Choroid plexus epithelial cell (primary cell): ENCODE measurements around the gene NKAIN4.
A peak's percentile ranks its signal among the peaks of the same experiment; 100 is the strongest.
"Not testable (repeated sequence)": the region's sequence is repeated elsewhere in the genome, so short reads cannot be mapped to it uniquely, and the experiment has no call there.

Experiments
- DNase-seq: peaks from one replicate; pipeline ENCODE4 v3.0.0-alpha.2; 2010; ENCODE audit warnings: low read depth
- H3K4me3 ChIP-seq: 2 replicates; pipeline ENCODE4 v1.5.1; 2011; ENCODE audit warnings: low read depth, mild to moderate bottlenecking, control low read depth, low read length, moderate library complexity
- TF ChIP-seq, protein P1 (sequence below): conservative IDR thresholded peaks from 2 replicates; pipeline ENCODE4 v1.5.1; 2011; ENCODE audit warnings: low read depth, mild to moderate bottlenecking, control low read depth, inconsistent platforms, low read length, moderate library complexity

Gene NKAIN4

DNA sequence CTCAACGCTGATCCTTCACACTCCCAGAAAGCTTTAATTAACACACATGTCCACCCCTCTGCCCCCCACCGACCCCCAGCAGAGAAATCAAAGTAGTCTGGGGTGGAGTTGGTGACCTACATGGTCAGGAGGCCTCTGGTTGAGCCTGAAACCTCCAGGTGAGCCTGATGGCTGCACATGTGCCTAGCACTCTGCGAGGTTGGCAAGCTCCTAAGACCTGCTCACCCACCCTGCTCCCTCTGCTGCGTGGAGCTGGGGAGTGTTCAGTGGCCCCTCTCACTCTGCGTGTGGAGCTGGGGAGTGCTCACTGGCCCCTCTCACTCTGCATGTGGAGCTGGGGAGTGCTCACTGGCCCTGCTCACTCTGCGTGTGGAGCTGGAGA lies 30.4 kb downstream of the NKAIN4 start:
- DNase-seq = no peak
- TF ChIP-seq, protein P1, sequence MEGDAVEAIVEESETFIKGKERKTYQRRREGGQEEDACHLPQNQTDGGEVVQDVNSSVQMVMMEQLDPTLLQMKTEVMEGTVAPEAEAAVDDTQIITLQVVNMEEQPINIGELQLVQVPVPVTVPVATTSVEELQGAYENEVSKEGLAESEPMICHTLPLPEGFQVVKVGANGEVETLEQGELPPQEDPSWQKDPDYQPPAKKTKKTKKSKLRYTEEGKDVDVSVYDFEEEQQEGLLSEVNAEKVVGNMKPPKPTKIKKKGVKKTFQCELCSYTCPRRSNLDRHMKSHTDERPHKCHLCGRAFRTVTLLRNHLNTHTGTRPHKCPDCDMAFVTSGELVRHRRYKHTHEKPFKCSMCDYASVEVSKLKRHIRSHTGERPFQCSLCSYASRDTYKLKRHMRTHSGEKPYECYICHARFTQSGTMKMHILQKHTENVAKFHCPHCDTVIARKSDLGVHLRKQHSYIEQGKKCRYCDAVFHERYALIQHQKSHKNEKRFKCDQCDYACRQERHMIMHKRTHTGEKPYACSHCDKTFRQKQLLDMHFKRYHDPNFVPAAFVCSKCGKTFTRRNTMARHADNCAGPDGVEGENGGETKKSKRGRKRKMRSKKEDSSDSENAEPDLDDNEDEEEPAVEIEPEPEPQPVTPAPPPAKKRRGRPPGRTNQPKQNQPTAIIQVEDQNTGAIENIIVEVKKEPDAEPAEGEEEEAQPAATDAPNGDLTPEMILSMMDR = no peak
- H3K4me3 ChIP-seq = no peak overlapping the region

DNA sequence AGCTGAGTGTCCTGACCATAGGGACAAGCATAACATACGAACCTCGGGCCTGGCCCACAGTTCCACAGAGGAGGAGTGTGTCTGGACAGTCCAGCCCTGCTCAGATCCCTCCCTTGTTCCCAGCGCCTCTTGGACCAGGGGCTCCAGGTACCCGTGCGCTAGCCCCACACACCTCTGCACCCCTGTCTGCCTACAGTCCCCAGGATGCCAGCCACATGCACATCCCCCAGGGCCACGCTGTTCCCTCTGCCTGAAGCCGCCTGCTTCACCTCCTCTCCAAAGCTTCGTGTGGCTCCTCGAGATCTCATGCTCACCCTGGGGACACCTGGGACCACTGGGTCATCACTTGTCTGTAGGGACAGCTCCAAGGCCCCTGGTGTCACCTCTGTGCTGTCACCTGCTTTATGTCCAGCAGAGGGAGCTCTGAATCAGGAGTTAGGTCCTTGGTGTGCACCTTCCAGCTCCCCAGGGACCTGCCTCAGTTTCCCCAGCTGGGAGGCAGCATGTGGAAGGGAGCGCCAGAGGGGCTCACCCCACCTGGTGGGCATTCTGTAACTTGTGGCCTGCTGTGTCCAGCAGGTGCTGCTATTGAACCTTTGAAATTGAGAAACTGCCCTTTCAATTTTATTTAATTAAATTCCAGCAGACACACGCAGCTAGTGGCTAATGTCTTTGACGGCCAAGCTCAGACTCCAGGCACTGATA lies 31.0 kb downstream of the NKAIN4 start:
- peak; percentile 50 for DNase-seq
- no peak overlapping the region for H3K4me3 ChIP-seq
- TF ChIP-seq, protein P1 = peak; percentile 86

DNA sequence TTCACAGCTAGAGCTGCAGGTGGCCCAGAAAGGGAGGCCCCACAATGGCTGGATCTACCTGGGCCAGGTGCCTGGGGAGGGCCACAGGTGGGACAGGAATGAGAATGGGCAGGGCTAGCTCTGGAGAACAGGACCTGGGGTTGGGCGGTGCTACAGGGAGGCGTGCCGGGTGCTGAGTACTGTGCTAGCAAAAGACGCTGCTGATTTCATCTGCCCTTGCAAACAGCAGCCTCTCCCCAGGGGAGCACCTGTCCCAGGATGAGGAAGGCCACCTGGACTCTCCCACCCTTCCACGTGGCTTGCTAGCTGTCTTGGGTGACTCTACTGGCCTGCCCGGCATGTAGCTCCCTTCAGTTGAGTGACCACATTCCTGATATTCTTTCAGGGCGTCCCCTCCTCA lies 31.7 kb downstream of the NKAIN4 start:
- H3K4me3 ChIP-seq = no peak overlapping the region
- TF ChIP-seq, protein P1 = no peak
- DNase-seq = no peak

DNA sequence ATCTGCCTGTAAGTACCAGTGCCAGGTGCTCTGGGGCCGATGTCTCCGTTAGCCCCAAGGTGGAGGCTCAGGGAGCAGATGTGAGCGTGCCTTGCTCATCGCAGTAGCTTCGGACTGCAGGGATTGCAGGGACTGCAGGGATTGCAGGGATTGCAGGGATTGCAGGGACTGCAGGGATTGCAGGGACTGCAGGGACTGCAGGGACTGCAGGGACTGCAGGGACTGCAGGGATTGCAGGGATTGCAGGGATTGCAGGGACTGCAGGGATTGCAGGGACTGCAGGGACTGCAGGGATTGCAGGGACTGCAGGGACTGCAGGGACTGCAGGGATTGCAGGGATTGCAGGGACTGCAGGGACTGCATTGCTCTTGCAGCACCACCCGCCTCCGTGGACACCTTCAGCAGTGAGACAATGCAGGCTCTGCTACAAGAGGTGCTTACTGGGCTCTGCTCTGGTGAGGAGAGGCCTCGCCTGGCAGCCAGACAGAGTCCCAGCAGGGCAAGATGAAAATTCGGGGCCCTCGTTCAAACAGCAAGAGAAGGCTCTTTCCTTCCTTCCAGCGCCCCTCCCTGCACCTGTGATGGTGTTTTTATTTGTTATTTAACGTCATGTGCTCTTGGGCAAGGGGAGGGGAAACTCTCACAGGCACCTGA lies 32.7 kb downstream of the NKAIN4 start:
- not testable (repeated sequence) for H3K4me3 ChIP-seq, DNase-seq

DNA sequence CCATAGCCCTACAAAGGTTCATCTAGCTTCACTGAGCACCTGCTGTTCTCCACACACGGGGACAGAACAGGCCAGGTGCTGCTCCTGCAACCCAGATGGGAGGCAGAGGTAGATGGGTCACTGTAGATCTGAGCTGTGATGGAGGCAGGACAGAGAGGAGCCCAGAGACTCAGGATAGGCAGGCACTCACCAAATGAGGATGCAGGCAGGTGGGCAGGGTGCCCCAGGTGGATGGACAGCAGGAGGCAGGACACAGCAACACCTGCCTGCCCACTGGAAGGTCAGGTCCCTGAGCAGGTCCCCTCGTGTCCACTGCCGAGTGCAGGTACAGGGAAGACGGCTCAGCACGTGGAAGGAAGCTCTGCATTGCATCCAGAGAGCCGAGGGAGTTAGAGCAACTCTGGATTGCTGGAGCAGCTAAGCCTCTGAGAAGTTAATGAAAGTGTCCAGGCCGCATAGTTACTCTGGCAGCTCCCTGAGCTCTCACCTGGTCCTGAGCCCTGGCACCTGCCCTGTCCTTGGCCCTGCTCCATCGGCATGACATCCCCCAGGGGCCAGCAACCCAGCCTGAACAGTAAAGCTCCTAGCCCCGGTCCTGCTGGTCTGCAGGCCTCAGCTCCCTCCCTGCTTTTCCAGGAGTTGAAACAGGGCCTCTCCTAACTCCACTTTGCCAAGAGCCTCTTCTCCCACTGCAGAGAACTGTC lies 33.4 kb downstream of the NKAIN4 start:
- TF ChIP-seq, protein P1 = no peak
- DNase-seq = no peak
- H3K4me3 ChIP-seq = no peak overlapping the region

DNA sequence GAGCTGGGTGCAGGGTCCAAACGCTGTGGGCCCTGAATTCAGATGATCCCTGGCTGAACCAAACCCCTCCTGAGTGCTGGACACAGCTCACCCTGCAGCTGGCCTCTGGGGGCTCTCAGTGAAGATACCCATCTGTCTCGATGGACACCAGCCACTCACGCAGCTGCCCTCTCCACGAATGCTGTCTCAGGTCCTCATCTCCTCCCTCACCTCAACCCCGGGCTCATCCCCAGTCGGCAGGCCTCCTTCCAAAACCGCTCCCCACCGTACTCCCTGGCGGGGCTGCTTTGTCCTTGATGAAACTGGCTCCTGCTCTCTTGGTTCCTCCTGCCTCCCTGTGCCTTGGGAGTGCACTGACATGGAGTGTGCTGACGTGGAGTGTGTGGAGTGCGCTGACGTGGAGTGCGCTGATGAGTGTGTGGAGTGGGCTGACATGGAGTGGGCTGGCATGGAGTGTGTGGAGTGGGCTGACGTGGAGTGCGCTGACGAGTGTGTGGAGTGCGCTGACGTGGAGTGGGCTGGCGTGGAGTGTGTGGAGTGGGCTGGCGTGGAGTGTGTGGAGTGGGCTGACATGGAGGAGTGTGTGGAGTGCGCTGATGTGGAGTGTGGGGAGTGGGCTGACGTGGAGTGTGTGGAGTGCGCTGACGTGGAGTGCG lies 34.3 kb downstream of the NKAIN4 start:
- TF ChIP-seq, protein P1 = no peak
- no peak overlapping the region for H3K4me3 ChIP-seq
- no peak for DNase-seq

DNA sequence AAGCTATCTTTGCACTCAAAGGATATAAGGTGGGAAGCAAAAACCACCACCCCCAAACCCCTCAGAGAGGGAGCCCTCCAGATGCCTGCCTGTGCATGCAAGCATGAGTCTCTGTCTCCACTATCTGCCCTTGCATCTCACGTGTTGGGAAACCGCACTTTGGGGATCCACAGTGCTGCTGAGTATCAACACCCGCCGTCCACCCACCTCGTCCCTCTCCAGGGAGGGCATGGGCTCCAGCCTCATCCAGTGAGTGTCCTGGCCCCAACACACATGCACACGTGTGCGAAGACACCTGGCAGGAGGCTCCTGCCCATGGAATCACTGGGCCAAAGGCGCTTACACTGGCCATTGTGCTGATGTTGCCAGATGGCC lies 34.8 kb downstream of the NKAIN4 start:
- no peak overlapping the region for H3K4me3 ChIP-seq
- DNase-seq = no peak
- TF ChIP-seq, protein P1 = no peak
